HepG2 (cell line): Measurements from ENCODE around the gene RNGTT. TPM values are rescaled to one million over a fixed set of nuclear protein-coding genes. Genes with fewer than 3 reads are reported as not detected.

Source experiments
- ATAC-seq: fragments of 200-7000 bp; cut with Tn5 transposase; 3 replicates; pipeline ENCODE4 v1.9.1; 2020; ENCODE audit warnings: mild to moderate bottlenecking, moderate library complexity
- BruUV-seq: library from RNA; stranded (reverse); fragments of 400-500 nt; replicated peaks from 2 replicates; lab custom pipeline; 2021; lab: Mats Ljungman, UMichigan
- CTCF ChIA-PET: fragments of 300-600 bp; formaldehyde crosslinking; extraction: SDS; loops from one replicate; lab custom pipeline; 2021; ENCODE audit warnings: low total read pairs, inconsistent platforms, low intra/inter-chr PET ratio; lab: Yijun Ruan, JAX
- POLR2A ChIA-PET: fragments of 350-600 bp; sonication (Branson Sonifier 250); formaldehyde crosslinking; loops from one replicate; lab custom pipeline; 2020; ENCODE audit warnings: antibody characterized with exemption, inconsistent platforms; lab: Yijun Ruan, JAX
- DNase-seq: peaks from one replicate; pipeline ENCODE4 v3.0.0-alpha.2; 2015; ENCODE audit warnings: low spot score
- FAIRE-seq: peaks from 3 replicates; lab custom pipeline; 2011; peaks lifted over from hg19 to GRCh38; lab: Jason Lieb, UNC
- H2AFZ ChIP-seq: one replicate; pipeline ENCODE4 v1.6.1; 2011; ENCODE audit warnings: low read length, inconsistent platforms
- H3K27ac ChIP-seq: fragments of 300-600 bp; 3 replicates; pipeline ENCODE4 v1.8.0; 2011; ENCODE audit warnings: mixed run types, mild to moderate bottlenecking, mixed read lengths, low read length, inconsistent platforms; ENCODE audit not compliant: insufficient read depth; ENCODE audit errors: extremely low read length
- H3K27me3 ChIP-seq, 2 experiments: fragments of 200-600 bp in 1 of 2; 2 replicates in 1 of 2; 3 replicates in 1 of 2; pipeline versions ENCODE4 v1.6.0 to v1.8.0; 2011; ENCODE audit warnings: low read length in 2 of 2, mild to moderate bottlenecking in 2 of 2, moderate library complexity in 2 of 2, inconsistent platforms in 1 of 2; ENCODE audit not compliant: insufficient read depth in 2 of 2, control insufficient read depth in 1 of 2
- H3K36me3 ChIP-seq, 2 experiments: fragments of 200-600 bp in 1 of 2; replicated peaks in 1 of 2; 2 replicates in 1 of 2; 3 replicates in 1 of 2; pipeline versions ENCODE4 v1.5.1 to v1.8.0; 2011; ENCODE audit warnings: low read length in 2 of 2, inconsistent platforms in 1 of 2; ENCODE audit not compliant: insufficient read depth in 2 of 2, control insufficient read depth in 1 of 2
- H3K4me1 ChIP-seq: 2 replicates; pipeline ENCODE4 v1.5.1; 2012; ENCODE audit warnings: low read length, inconsistent platforms; ENCODE audit not compliant: insufficient read depth
- H3K4me2 ChIP-seq: 2 replicates; pipeline ENCODE4 v1.6.0; 2011; ENCODE audit warnings: low read depth, low read length, inconsistent platforms
- H3K4me3 ChIP-seq, 3 experiments: fragments of 200-600 bp in 1 of 3; sonication (generic), shearing (Covaris generic) in 1 of 3; replicated peaks in 1 of 3; 2 replicates each; pipeline ENCODE4 v1.5.1; 2011 to 2016; ENCODE audit warnings: low read length in 3 of 3, inconsistent platforms in 2 of 3, low read depth in 2 of 3, mild to moderate bottlenecking in 2 of 3, control low read depth in 1 of 3, mixed read lengths in 1 of 3; ENCODE audit not compliant: insufficient read depth in 1 of 3
- H3K79me2 ChIP-seq: one replicate; pipeline ENCODE4 v1.6.1; 2011; ENCODE audit warnings: low read length, inconsistent platforms; ENCODE audit not compliant: insufficient read depth
- H3K9ac ChIP-seq: 2 replicates; pipeline ENCODE4 v1.6.0; 2011; ENCODE audit warnings: mild to moderate bottlenecking, low read depth, low read length, inconsistent platforms; ENCODE audit not compliant: insufficient read depth
- H3K9me3 ChIP-seq: 2 replicates; pipeline ENCODE4 v1.5.1; 2012; ENCODE audit warnings: mild to moderate bottlenecking, low read length
- H4K20me1 ChIP-seq: 2 replicates; pipeline ENCODE4 v1.6.0; 2011; ENCODE audit warnings: inconsistent platforms, mild to moderate bottlenecking, low read length, moderate library complexity; ENCODE audit not compliant: insufficient read depth
- KDM4B ChIP-seq: sonication (generic); formaldehyde crosslinking; IDR thresholded peaks from 2 replicates; pipeline ENCODE4 v1.4.0; 2020; ENCODE audit warnings: missing genetic modification reagents
- MEF2D ChIP-seq: sonication (generic); formaldehyde crosslinking; IDR thresholded peaks from 2 replicates; pipeline ENCODE4 v1.5.1; 2020; ENCODE audit warnings: mild to moderate bottlenecking, missing genetic modification reagents
- REL ChIP-seq: sonication (generic); formaldehyde crosslinking; conservative IDR thresholded peaks from 2 replicates; pipeline ENCODE4 v1.8.0; 2022; ENCODE audit warnings: mild to moderate bottlenecking, missing genetic modification reagents, moderate library complexity
- REPIN1 ChIP-seq: sonication (generic); formaldehyde crosslinking; IDR thresholded peaks from 2 replicates; pipeline ENCODE4 v1.8.0; 2022; ENCODE audit warnings: missing genetic modification reagents, low read depth, mild to moderate bottlenecking, borderline replicate concordance
- ZNF264 ChIP-seq: sonication (generic); formaldehyde crosslinking; IDR thresholded peaks from 2 replicates; pipeline ENCODE4 v1.4.0; 2020; ENCODE audit warnings: missing genetic modification reagents
- ZNF547 ChIP-seq: sonication (generic); formaldehyde crosslinking; IDR thresholded peaks from 2 replicates; pipeline ENCODE4 v1.5.1; 2020; ENCODE audit warnings: mild to moderate bottlenecking, missing genetic modification reagents
- ZNF709 ChIP-seq: sonication (generic); formaldehyde crosslinking; IDR thresholded peaks from 2 replicates; pipeline ENCODE4 v1.5.0; 2020; ENCODE audit warnings: mild to moderate bottlenecking, missing genetic modification reagents
- in situ Hi-C: cut with HindIII; loops from 2 replicates; pipeline ENCODE4 v1.10.0; 2017; ENCODE audit warnings: low pct_unique_long_range_greater_than_20kb; ENCODE audit not compliant: extremely low pct_ligation_motif_present
- intact Hi-C: fragments of 100-400 bp; cut with micrococcal nuclease; formaldehyde crosslinking; loops from one replicate; pipeline ENCODE4 v1.10.0; 2022; ENCODE audit not compliant: unreplicated experiment
- polyA plus RNA-seq, 8 experiments: library from polyadenylated mRNA; depleted of rRNA in 3 of 8; stranded (reverse) in 7 of 8; unstranded in 1 of 8; fragments of >200 nt; fragmentation: Illumina TruSeq in 4 of 8; extraction: Trizol in 4 of 8; gene quantifications; 2 replicates each; pipeline versions ENCODE4 v1.2.1 to v1.2.3, GENCODE V29; 2011 to 2016; ENCODE audit warnings: low read depth in 4 of 8, missing spikeins in 1 of 8, mixed read lengths in 1 of 8; ENCODE audit not compliant: insufficient read depth in 1 of 8
- total RNA-seq, 5 experiments: library from RNA; depleted of rRNA; stranded (reverse); fragments of >200 nt; fragmentation: Illumina TruSeq; extraction: Trizol; gene quantifications; 2 replicates each; pipeline ENCODE4 v1.2.3, GENCODE V29; 2016; ENCODE audit warnings: low read depth in 1 of 5
- TF ChIP-seq, protein P1 (sequence below): sonication (generic); formaldehyde crosslinking; IDR thresholded peaks from 2 replicates; pipeline ENCODE4 v1.4.0; 2020; ENCODE audit warnings: missing genetic modification reagents
- TF ChIP-seq, protein P2 (sequence below): sonication (generic); formaldehyde crosslinking; IDR thresholded peaks from 2 replicates; pipeline ENCODE4 v1.9.0; 2021; ENCODE audit warnings: missing genetic modification reagents, borderline replicate concordance
- TF ChIP-seq, protein P3 (sequence below): sonication (generic); formaldehyde crosslinking; IDR thresholded peaks from 2 replicates; pipeline ENCODE4 v1.5.0; 2020; ENCODE audit warnings: missing genetic modification reagents, mild to moderate bottlenecking, borderline replicate concordance
- TF ChIP-seq, protein P4 (sequence below): sonication (generic); formaldehyde crosslinking; IDR thresholded peaks from 2 replicates; pipeline ENCODE4 v1.5.0; 2020; ENCODE audit warnings: missing genetic modification reagents, mild to moderate bottlenecking, borderline replicate concordance
- TF ChIP-seq, protein P5 (sequence below): sonication (generic); formaldehyde crosslinking; IDR thresholded peaks from 2 replicates; pipeline ENCODE4; 2020; ENCODE audit warnings: missing genetic modification reagents, mild to moderate bottlenecking, borderline replicate concordance

Gene RNGTT
- total and polyA plus RNA-seq, 2 of the 13 experiments (the other 11 are each of a cell fraction or from before 2014, with no cell fraction given), result 6.0 to 22.6 TPM

DNA sequence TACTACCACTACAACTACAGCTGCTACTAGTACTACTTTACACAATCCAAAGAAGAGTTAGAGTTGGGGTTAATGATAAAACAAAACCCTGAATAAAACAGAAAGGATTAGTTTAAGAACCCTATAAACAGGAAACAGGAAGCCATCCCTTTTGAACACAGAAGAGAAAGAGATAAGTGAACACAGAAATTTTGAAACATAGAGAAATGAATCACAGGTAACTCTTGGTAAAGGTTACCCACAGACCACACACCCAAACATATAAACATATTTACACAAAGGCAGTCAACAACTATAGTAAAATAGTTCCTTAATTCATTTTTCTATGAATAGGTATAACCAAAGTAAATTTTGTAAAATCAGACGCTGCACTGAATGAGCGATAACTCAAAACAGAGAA, 98.1 kb downstream of the RNGTT start (continued):
- TF ChIP-seq, protein P1, sequence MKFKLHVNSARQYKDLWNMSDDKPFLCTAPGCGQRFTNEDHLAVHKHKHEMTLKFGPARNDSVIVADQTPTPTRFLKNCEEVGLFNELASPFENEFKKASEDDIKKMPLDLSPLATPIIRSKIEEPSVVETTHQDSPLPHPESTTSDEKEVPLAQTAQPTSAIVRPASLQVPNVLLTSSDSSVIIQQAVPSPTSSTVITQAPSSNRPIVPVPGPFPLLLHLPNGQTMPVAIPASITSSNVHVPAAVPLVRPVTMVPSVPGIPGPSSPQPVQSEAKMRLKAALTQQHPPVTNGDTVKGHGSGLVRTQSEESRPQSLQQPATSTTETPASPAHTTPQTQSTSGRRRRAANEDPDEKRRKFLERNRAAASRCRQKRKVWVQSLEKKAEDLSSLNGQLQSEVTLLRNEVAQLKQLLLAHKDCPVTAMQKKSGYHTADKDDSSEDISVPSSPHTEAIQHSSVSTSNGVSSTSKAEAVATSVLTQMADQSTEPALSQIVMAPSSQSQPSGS (CRISPR knock-in tag), result no peak

DNA sequence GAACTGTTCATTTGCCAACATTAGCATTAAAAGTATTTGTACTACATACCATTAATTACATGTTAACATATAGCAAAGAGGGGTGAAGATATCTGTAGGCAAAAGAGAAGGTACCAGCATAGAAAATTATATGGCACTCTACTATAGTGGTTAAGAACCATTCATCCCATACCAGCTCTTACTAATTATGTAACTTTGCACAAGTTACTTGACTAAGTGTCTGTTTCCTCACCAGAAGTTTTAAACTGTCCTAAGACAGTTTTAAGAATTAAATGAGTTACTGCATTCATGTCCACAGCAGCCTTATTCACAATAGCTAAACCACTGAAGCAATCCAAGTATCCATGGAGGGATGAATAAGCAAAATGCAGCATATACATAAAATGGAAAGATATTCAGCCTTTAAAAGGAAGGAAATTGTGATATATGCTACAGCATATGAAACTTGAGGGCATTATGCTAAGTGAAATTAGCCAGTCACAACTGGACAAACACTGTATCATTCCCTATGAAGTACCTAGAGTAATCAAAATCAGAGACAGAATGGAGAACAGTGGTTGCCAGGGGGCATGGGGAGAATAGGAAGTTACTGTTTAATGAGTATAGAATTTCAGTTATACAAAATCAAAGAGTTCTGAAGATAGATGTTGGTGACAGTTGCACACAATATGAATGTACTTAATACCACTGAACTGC, 98.9 kb downstream of the RNGTT start:
- ChIA-PET CTCF (no interaction called here), POLR2A (no interaction called here)
- Histone ChIP-seq H3K27me3 (no peaks in the 10 kb centered on the region), H3K4me2 (no peak overlapping the region), H3K79me2 (peaks cover 3% of the 10 kb centered on the region), H4K20me1 (no peaks in the 10 kb centered on the region), H3K4me1 (peaks cover 4% of the 10 kb centered on the region; the same call in 1 of the 2 replicates), H3K9me3 (no peaks in the 10 kb centered on the region), H2AFZ (no peak overlapping the region), H3K27ac (no peak overlapping the region), H3K36me3 (peaks cover 1 to 13% of the 10 kb centered on the region in 2 experiments; a peak in 3 of 5 replicates), H3K4me3 (no peak overlapping the region), H3K9ac (no peak overlapping the region)
- intact Hi-C loops (no loop called here), in situ Hi-C loops (loop anchor here (25.0 kb wide), 1 partner anchor 927 kb away; no protein-coding TSS in a partner anchor)
- no TSS peak for BruUV-seq
- ATAC-seq (no peak), FAIRE-seq (no peak), DNase-seq (no peak)
- TF ChIP-seq REL (CRISPR knock-in tag), result no peak
- no peak for TF ChIP-seq MEF2D (CRISPR knock-in tag)
- TF ChIP-seq, protein P2, sequence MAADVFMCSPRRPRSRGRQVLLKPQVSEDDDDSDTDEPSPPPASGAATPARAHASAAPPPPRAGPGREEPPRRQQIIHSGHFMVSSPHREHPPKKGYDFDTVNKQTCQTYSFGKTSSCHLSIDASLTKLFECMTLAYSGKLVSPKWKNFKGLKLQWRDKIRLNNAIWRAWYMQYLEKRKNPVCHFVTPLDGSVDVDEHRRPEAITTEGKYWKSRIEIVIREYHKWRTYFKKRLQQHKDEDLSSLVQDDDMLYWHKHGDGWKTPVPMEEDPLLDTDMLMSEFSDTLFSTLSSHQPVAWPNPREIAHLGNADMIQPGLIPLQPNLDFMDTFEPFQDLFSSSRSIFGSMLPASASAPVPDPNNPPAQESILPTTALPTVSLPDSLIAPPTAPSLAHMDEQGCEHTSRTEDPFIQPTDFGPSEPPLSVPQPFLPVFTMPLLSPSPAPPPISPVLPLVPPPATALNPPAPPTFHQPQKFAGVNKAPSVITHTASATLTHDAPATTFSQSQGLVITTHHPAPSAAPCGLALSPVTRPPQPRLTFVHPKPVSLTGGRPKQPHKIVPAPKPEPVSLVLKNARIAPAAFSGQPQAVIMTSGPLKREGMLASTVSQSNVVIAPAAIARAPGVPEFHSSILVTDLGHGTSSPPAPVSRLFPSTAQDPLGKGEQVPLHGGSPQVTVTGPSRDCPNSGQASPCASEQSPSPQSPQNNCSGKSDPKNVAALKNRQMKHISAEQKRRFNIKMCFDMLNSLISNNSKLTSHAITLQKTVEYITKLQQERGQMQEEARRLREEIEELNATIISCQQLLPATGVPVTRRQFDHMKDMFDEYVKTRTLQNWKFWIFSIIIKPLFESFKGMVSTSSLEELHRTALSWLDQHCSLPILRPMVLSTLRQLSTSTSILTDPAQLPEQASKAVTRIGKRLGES (CRISPR knock-in tag), result no peak
- TF ChIP-seq ZNF264 (CRISPR knock-in tag), result no peak
- no peak for TF ChIP-seq ZNF547 (CRISPR knock-in tag)
- TF ChIP-seq, protein P3, sequence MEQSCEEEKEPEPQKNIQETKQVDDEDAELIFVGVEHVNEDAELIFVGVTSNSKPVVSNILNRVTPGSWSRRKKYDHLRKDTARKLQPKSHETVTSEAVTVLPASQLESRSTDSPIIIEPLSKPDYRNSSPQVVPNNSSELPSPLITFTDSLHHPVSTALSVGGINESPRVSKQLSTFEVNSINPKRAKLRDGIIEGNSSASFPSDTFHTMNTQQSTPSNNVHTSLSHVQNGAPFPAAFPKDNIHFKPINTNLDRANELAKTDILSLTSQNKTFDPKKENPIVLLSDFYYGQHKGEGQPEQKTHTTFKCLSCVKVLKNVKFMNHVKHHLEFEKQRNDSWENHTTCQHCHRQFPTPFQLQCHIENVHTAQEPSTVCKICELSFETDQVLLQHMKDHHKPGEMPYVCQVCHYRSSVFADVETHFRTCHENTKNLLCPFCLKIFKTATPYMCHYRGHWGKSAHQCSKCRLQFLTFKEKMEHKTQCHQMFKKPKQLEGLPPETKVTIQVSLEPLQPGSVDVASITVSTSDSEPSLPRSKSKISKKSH (CRISPR knock-in tag), result no peak
- TF ChIP-seq REPIN1 (CRISPR knock-in tag), result no peak
- TF ChIP-seq, protein P4, sequence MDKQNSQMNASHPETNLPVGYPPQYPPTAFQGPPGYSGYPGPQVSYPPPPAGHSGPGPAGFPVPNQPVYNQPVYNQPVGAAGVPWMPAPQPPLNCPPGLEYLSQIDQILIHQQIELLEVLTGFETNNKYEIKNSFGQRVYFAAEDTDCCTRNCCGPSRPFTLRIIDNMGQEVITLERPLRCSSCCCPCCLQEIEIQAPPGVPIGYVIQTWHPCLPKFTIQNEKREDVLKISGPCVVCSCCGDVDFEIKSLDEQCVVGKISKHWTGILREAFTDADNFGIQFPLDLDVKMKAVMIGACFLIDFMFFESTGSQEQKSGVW (CRISPR knock-in tag), result no peak
- TF ChIP-seq, protein P5, sequence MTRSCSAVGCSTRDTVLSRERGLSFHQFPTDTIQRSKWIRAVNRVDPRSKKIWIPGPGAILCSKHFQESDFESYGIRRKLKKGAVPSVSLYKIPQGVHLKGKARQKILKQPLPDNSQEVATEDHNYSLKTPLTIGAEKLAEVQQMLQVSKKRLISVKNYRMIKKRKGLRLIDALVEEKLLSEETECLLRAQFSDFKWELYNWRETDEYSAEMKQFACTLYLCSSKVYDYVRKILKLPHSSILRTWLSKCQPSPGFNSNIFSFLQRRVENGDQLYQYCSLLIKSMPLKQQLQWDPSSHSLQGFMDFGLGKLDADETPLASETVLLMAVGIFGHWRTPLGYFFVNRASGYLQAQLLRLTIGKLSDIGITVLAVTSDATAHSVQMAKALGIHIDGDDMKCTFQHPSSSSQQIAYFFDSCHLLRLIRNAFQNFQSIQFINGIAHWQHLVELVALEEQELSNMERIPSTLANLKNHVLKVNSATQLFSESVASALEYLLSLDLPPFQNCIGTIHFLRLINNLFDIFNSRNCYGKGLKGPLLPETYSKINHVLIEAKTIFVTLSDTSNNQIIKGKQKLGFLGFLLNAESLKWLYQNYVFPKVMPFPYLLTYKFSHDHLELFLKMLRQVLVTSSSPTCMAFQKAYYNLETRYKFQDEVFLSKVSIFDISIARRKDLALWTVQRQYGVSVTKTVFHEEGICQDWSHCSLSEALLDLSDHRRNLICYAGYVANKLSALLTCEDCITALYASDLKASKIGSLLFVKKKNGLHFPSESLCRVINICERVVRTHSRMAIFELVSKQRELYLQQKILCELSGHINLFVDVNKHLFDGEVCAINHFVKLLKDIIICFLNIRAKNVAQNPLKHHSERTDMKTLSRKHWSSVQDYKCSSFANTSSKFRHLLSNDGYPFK (CRISPR knock-in tag), result no peak
- TF ChIP-seq KDM4B (CRISPR knock-in tag), result no peak
- no peak for TF ChIP-seq ZNF709 (CRISPR knock-in tag)
